DND-41 (cell line): ENCODE results near the gene TOMM7.

Experiments used
- ATAC-seq: fragments of 200-7000 bp; cut with Tn5 transposase; 3 replicates; pipeline ENCODE4 v1.9.1; 2021; ENCODE audit warnings: low read depth; ENCODE audit not compliant: insufficient read depth
- DNase-seq: peaks from one replicate; pipeline ENCODE4 v3.0.0-alpha.2; 2020
- H2AFZ ChIP-seq: 2 replicates; pipeline ENCODE4 v1.6.0; 2012; ENCODE audit warnings: low read depth, low read length
- H3K27ac ChIP-seq: 2 replicates; pipeline ENCODE4 v1.5.1; 2012; ENCODE audit warnings: low read length, inconsistent platforms
- H3K27me3 ChIP-seq: fragments of 200-600 bp; sonication (generic); 2 replicates; pipeline ENCODE4 v1.6.0; 2012; ENCODE audit warnings: low read length, mild to moderate bottlenecking, inconsistent platforms; ENCODE audit not compliant: insufficient read depth, poor library complexity
- H3K36me3 ChIP-seq: 2 replicates; pipeline ENCODE4 v1.5.1; 2012; ENCODE audit warnings: low read length, inconsistent platforms; ENCODE audit not compliant: insufficient read depth
- H3K4me1 ChIP-seq: 2 replicates; pipeline ENCODE4 v1.5.1; 2012; ENCODE audit warnings: mild to moderate bottlenecking, low read length; ENCODE audit not compliant: insufficient read depth
- H3K4me2 ChIP-seq: 2 replicates; pipeline ENCODE4 v1.6.0; 2012; ENCODE audit warnings: mild to moderate bottlenecking, moderate library complexity, low read length, inconsistent platforms; ENCODE audit not compliant: insufficient read depth
- H3K4me3 ChIP-seq, 2 experiments: fragments of 200-600 bp in 1 of 2; shearing (Covaris generic) in 1 of 2; 2 replicates each; pipeline ENCODE4 v1.5.1; 2012 to 2016; ENCODE audit warnings: inconsistent platforms in 2 of 2, low read length in 2 of 2, mild to moderate bottlenecking in 2 of 2, low read depth in 1 of 2, moderate library complexity in 1 of 2
- H3K79me2 ChIP-seq: 2 replicates; pipeline ENCODE4 v1.6.0; 2012; ENCODE audit warnings: low read length, inconsistent platforms; ENCODE audit not compliant: insufficient read depth
- H3K9ac ChIP-seq: 2 replicates; pipeline ENCODE4 v1.6.0; 2012; ENCODE audit warnings: low read depth, mild to moderate bottlenecking, inconsistent platforms, low read length, moderate library complexity
- H3K9me3 ChIP-seq: 2 replicates; pipeline ENCODE4 v1.5.1; 2012; ENCODE audit warnings: low read length, moderate library complexity, mild to moderate bottlenecking, inconsistent platforms; ENCODE audit not compliant: insufficient read depth, severe bottlenecking
- H4K20me1 ChIP-seq: 2 replicates; pipeline ENCODE4 v1.6.0; 2012; ENCODE audit warnings: low read length; ENCODE audit not compliant: insufficient read depth
- CTCF ChIP-seq: IDR thresholded peaks from 2 replicates; pipeline ENCODE4 v1.5.1; 2012; ENCODE audit warnings: borderline replicate concordance, low read length, moderate library complexity, mild to moderate bottlenecking; ENCODE audit not compliant: poor library complexity, severe bottlenecking; ENCODE audit errors: extremely low read depth
- EZH2 ChIP-seq: IDR thresholded peaks from 3 replicates; pipeline ENCODE4 v1.6.1; 2012; ENCODE audit warnings: borderline replicate concordance, low read depth, mild to moderate bottlenecking, moderate library complexity, low read length, inconsistent platforms; ENCODE audit not compliant: severe bottlenecking

TOMM7 gene

GRCh38 chr7:22861576-22861975 lies 38.9 kb upstream of the TOMM7 start:
- Histone ChIP-seq H3K4me2 (no peak overlapping the region), H4K20me1 (no peaks in the 10 kb centered on the region), H3K27me3 (no peaks in the 10 kb centered on the region), H3K27ac (no peak overlapping the region), H3K4me3 (no peak overlapping the region), H3K79me2 (no peaks in the 10 kb centered on the region), H3K9ac (no peak overlapping the region), H3K36me3 (peaks cover 27% of the 10 kb centered on the region), H3K4me1 (0 out of 2 replicates have a peak, but pooled peaks cover 3% of the 10 kb centered on the region), H2AFZ (no peak overlapping the region), H3K9me3 (no peaks in the 10 kb centered on the region)
- DNase-seq (no peak), ATAC-seq (no peak)
- no peak for TF ChIP-seq EZH2
- no peak for TF ChIP-seq CTCF

GRCh38 chr7:22860784-22861482 lies 38.3 kb upstream of the TOMM7 start:
- peaks cover 8% of the 10 kb centered on the region for H3K4me1 ChIP-seq

GRCh38 chr7:22860337-22860736 lies 37.7 kb upstream of the TOMM7 start:
- no peak for DNase-seq
- Histone ChIP-seq H3K79me2 (peaks cover 5% of the 10 kb centered on the region), H3K4me2 (no peak overlapping the region), H3K9ac (no peak overlapping the region), H3K4me1 (peaks cover 14% of the 10 kb centered on the region), H3K9me3 (no peaks in the 10 kb centered on the region), H3K27ac (no peak overlapping the region), H2AFZ (no peak overlapping the region), H3K27me3 (no peaks in the 10 kb centered on the region), H3K4me3 (no peak overlapping the region), H4K20me1 (no peaks in the 10 kb centered on the region), H3K36me3 (peaks cover 33% of the 10 kb centered on the region)
- ATAC-seq, result no peak
- TF ChIP-seq EZH2 (no peak), CTCF (no peak)

More at GRCh38 chr7:22860784-22861482, 38.3 kb upstream of the TOMM7 start:
- no peak overlapping the region for H3K27ac ChIP-seq
- H3K27me3 ChIP-seq, result no peaks in the 10 kb centered on the region
- no peaks in the 10 kb centered on the region for H4K20me1 ChIP-seq
- H3K9me3 ChIP-seq, result no peaks in the 10 kb centered on the region
- no peak overlapping the region for H3K4me3 ChIP-seq
- peaks cover 33% of the 10 kb centered on the region for H3K36me3 ChIP-seq
- H3K79me2 ChIP-seq, result no peaks in the 10 kb centered on the region
- H2AFZ ChIP-seq, result no peak overlapping the region
- peak; percentile 66 for TF ChIP-seq CTCF
- TF ChIP-seq EZH2, result no peak
- ATAC-seq (peak; percentile 58), DNase-seq (peak; percentile 21)
- no peak overlapping the region for H3K9ac ChIP-seq
- no peak overlapping the region for H3K4me2 ChIP-seq

- Histone ChIP-seq H3K4me3 (no peak overlapping the region), H4K20me1 (no peaks in the 10 kb centered on the region), H3K4me2 (no peak overlapping the region), H3K9ac (no peak overlapping the region), H3K36me3 (peaks cover 33% of the 10 kb centered on the region), H3K27me3 (no peaks in the 10 kb centered on the region), H3K9me3 (no peaks in the 10 kb centered on the region), H2AFZ (no peak overlapping the region), H3K27ac (no peak overlapping the region), H3K4me1 (peaks cover 20% of the 10 kb centered on the region), H3K79me2 (peaks cover 11% of the 10 kb centered on the region)
- TF ChIP-seq EZH2, result no peak
- no peak for TF ChIP-seq CTCF
- ATAC-seq (no peak), DNase-seq (no peak)
Observed at GRCh38 chr7:22859641-22860290, 37.1 kb upstream of the TOMM7 start.
